GM19043 (cell line): ENCODE results near the gene SEMA5A.

ENCODE experiments used
- ATAC-seq: cut with Tn5 transposase; IDR thresholded peaks from one replicate; pipeline ENCODE4 v1.9.1; 2021; ENCODE audit warnings: low read depth; ENCODE audit not compliant: unreplicated experiment

The SEMA5A gene

DNA sequence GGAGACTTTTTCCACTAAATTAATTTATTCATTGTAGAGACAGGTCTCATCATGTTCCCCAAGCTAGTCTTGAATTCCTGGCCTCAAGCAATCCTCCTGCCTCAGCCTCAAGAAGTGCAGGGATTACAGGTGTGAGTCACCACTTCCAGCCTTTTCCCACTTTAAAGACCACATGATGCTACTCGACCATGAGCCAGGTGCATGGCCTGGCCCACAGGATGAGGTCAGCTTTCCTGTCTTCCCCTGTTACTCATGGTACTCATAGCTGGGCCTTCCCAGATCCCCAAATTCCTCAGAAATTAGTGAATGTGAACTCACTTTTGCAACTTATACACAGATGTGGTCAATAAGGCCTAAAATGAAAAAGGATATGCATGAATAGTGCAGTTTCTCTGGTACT lies 395.9 kb downstream of the SEMA5A start:
- no peak for ATAC-seq

DNA sequence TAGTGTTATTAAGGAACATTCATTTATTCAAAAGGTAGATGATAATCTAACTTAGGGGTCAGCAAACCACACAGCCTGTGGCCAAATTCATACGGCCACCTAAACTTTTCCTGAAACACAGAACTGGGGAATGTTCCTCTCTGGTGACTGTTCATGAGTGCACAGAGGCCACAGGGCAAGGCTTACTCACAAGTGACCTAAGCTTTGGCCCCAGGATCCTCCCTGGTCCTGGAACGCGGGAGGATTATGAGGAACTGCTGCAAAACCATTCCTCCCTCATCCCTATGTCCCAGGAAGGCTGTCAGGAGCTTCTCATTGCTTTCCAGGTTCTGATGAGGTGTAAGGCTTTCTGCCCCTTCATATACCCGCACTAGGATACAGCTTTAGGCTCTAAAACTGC lies 397.6 kb downstream of the SEMA5A start:
- no peak for ATAC-seq

DNA sequence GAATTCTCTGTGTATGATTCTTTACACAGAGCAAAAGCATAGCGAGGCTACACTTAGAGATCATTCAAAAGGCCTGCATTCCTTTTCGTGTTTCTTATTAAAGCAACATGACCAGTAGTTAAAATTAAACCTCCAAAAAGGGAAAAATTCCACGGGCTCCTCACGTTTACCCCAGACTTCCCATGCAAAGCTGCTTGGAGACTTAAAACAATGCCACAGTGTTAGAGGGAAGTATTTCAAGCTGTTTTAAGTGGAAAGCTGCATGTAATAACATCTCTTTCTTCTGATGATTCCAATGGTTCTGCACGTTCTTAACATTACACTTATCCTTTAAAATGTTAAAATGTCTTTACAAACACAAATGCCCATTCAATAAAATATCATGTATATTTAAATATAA lies 405.2 kb downstream of the SEMA5A start:
- ATAC-seq: no peak

DNA sequence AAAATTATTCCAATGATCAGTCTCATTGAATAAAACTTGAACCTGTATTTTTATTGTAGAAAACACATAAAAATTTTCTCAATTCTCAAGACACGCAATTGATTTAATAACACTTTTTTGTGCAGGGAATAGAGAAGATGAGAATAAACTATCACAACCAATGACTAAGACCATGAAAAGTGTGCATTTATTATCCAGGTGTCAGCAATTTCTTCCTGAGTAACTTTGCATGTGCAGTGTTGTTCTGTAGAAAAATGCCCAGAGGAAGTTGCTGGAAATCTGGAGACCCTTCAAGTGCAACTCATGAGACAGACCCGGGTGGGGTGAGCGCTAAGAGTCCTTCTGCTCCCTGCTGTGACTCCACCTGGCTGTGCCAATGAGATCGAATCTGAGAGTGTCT lies 405.7 kb downstream of the SEMA5A start:
- ATAC-seq: no peak

DNA sequence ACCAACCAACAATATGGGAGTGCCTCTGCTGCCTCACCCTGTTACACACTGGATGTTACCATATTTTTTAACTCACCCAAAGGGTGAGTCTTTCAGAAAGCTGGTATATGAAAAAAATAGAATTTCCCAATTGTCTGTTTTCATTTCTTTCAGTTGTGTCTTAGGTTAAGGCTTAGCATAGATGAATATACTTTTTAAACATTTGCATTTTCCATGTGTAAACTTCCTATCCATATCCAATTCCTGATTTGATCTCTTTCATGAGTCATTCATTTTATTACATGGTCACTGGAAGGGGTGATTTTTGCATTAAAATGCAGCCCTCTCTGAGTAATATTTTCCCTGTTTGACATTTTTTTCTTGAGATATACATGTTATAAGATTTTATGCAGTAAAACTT lies 406.5 kb downstream of the SEMA5A start:
- ATAC-seq: no peak

DNA sequence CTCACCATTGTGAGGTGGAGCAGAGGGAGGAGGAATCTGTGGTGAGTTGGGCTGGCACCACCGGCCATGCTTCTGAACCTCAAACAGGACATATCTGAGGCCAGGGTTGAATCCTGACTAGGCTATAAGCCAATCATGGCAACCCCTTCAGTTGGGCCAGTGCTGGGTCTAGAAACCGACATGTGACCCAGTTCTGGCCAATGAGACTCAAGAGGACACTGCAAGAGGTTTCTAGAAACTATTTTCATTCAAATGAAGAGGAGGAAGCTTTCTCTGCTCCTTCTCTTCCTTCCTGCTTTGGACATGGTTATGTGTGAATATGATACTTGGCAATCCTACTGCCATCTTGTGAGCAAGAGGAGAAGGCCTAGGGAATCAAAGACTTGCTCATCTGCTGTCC lies 417.7 kb downstream of the SEMA5A start:
- no peak for ATAC-seq

DNA sequence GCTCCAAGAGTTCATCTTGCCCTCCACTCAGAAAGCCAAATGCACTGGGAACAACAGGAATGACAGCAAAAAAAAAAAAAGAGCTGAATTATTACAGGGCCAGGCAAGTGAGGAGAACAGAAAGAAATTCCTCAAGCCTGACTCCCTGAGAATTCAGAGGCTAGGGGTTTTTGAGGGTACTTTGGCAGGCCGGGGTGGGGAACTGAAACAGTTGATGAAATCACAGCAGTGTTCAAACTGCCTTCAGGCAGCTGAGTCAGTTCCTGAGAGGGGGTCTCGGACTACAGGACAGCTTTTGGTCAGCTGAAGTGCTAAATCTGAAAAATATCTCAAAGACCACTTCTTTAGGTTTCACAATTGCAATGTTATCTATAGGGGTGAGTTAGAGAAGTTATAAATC lies 419.4 kb downstream of the SEMA5A start:
- ATAC-seq: no peak

DNA sequence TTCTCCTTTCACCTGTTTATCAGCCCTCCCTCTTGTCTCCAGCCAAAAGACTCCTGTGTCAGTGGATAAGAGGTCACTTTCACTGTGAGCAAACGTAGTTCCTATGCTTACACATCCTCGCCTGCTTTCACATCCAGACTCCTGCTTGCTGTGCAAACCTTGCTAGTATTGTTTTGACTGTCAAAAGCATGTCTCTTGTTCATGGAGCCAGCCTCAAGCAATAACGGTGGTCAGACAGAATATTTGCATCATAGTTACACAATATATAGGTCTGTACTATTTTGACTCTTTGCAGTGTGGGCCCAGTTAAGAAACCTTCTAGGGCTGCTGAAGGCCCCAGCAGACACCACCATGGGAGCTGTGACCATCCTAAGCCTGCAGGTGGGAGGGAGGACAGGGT lies 420.0 kb downstream of the SEMA5A start:
- no peak for ATAC-seq

DNA sequence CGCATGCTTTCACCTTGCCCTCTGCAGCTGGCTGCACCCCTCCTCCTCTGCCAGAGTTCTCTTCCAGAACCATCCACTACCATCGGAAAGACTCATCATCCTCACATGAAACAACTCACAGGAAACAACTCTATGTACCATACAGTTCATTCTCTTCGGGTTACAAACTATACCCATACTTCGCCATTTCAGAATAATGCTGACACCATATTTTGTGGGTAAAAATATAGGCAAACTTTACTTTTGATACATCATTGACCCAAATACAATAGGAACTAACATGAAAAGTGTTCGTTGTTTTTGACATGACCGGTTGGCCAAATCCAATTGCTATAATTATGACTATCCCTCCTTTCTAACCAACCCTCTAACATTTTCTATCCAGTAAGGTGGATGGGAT lies 421.0 kb downstream of the SEMA5A start:
- ATAC-seq: no peak

DNA sequence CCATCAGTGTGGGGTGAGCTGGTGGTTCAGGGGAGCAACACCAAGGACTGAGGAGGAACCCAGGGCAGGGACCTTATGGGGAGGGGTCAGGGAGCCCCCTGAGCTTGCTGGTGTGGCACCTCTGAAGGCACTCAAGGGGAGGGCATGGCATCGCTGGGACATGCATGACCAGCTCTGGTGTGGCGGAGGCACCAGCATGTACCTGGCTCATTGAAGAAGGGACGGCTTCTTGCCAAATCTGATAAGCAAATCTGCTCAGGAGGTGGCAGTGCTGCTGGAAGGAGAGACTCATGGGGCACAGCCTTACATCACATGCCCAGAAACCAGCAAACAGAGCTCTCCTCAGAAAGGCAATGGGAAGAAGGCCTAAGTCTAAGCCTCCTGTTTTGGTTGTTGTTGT lies 421.8 kb downstream of the SEMA5A start:
- ATAC-seq: no peak

DNA sequence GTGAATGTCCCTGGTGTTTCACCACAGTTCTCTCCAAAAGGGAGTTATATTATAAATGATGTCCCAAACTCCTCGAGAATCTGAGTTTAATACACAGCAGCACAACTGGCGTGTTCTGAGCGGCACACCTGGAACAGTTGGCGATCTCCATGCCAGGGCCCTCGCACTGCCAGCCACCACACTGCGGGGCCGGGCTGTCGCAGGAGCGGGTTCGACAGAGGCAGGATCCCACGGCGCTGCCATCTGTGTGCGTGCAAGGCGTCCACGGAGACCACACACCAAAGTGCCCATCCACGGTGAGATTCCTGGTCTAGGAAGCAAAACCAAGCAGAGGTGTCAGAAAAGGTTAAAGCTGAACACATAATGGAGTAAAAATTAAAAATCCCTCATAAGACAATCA lies 423.3 kb downstream of the SEMA5A start:
- ATAC-seq: no peak

DNA sequence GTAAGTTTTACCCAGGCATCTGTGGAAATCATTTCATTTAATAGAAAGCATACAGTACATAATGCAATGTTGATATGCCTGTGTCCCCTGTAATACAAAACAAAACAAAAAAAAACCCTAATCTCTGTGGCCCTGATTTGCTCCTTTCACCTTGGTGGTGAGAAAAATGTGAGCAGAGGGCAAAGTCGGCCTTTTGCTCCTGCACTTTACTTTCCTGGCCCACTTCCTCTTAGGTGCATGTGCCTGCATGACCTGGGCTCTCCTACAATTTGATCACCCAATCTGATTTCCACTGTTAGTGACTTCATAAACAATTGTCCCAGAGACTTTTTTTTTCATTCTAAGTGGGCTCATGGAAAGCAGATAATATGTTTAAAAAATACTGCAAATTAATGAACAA lies 424.3 kb downstream of the SEMA5A start:
- no peak for ATAC-seq

DNA sequence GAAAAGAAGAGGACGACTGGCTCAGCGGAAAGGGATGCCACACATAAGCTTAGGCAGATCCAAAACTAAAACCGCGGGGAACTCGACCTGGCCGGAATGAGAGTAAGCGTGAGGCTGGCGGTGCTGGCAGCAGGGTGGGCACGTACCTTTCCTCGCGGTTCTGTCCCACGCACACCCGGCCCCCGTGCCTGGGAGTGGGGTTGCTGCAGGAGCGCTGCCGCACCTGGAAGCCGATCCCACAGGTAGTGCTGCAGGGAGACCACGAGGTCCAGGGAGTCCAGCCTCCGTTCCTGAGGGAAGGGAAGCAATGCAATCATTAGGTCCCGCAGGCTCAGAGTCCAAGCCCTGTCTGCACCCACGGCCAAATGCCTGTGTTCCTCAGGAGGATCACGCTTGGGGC lies 427.0 kb downstream of the SEMA5A start:
- ATAC-seq: no peak

DNA sequence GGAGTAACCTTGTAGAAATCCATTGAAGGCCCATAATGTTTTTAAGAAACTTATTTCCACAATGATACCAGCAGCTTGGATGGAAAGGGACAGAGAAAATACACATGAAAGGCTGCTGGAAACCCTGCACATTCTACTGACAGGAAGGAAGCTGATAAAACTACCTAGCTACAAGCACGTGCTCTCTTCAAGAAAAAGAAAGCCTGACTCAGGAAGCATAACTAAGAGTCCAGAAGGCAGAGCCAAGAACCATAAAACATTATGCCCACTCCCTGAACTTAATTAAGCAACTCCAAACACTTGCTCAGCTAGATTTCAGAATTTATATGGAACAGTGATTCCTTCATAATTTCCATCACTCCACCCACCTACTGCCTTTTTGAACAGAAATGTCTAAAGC lies 430.8 kb downstream of the SEMA5A start:
- no peak for ATAC-seq

DNA sequence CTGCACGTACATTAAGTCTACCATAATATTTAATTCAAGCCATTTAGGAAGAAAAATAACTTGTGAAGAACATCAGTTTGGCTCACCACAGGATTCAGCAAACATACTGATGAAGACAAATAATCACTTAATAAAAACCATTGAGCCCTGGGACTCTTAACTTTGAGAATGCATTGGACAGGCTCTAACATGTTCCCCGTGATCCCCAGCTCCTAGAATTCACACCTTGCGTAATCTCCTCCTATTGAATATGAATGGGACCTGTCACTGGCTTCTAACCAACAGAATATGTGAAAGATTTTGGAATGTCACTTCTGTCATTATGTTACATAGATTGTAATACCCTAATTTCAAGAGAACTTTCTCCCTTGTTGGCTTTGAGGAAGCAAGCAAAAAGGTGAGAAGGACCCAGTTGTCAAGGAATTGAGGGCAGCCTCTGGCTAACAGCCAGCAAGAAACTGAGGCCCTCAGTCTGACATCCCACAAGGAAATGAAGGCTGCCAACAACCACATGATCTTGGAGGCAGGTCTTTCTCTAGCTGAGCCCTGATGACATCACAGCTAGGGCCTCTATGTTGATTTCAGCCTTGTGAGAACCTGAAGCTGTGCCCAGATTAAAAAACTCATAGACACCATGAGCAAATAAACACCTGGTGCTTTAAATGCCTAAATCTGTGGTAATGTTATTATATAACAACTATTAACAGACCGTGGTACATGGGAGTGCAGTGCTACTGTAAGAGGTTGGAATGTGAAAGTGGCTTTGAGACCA lies 433.2 kb downstream of the SEMA5A start:
- no peak for ATAC-seq

DNA sequence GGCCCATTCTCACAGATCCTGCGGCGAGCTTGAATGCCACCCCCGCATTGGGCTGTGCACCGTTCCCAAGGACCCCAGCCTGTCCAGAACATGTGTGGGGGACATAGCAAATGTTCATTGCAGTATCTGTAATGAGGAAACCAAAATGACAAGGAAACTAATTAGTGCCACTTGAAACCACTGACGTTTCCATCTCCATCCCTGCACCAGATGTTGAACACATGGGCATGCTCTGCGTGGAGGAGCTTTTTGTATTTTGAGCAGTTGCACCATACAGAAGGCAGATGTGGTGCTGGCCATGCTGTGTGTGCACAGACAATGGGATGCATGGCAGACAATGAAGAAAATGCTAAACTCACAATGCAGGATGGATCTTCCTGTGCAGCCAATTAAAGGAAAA lies 437.7 kb downstream of the SEMA5A start:
- no peak for ATAC-seq

DNA sequence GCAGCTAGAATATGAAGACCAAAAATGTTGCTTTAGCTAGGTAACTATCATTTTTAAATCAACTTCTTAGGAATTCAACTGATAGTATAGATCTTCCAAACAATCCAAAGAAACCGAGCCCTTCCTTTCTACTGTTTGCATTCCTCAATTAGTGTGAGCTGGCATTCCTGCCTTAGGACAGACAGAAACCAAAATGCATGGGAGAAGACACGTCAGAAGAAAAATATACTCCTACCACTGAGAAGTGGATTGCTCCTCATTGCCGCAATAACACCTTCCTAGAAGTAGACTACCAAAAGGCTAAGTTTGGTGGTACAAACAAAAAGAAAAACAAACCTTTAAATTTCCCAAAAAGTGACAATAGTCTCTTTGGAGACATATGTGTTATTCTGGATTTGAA lies 440.0 kb downstream of the SEMA5A start:
- ATAC-seq: no peak

DNA sequence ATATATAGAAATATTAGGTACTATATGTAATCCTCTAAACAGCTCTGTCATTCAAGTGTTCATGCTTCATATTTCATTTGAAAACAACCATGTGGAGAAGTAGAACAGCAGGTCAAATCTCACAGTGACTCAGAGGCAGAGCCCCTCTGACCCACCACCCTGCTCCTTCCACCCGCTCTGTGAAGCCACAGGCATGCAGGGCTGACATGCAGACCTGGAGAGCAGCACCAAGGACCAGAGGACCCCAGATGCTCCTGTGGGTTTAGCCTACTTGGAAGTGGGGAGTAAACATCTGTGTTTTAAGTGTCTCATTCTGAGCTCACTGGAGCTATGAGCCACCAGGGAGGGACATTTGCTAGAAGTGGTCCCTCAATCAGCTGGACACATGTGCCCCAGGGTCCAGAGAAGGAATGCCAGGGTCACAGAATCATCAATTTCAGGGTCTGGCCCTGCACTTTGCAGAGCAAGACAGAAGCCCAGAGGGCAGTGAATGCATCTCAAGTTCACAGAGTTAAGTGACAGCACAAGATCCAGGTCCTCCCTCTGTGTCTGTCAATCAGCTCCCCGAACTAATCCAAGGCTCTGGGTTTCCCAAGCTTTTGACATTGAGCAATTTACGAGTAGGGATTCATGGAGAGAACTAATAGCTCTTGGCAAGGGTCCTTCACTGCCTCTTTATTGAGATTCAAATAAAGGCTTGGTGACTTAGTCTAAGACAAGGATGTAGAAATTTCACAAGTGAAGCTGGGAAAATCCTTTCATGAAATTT lies 441.1 kb downstream of the SEMA5A start:
- no peak for ATAC-seq

DNA sequence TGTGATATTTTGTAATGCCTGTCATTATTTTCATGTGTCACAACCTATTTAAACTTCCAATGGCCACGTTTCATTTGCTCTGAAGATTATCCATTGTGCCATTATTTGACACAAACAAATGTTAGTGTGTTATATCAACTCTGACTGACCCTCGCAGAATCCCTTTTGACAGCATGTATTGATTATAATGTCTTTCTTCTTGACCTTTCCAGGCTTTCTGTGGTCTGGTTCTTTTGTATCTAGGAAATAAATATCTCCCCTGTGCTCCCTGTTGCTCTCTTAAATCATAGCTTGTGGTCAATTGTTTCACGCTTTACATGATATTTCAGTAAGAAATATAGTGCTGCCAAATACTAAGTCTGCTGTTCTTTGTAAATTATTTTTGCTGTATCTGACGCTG lies 442.6 kb downstream of the SEMA5A start:
- no peak for ATAC-seq

DNA sequence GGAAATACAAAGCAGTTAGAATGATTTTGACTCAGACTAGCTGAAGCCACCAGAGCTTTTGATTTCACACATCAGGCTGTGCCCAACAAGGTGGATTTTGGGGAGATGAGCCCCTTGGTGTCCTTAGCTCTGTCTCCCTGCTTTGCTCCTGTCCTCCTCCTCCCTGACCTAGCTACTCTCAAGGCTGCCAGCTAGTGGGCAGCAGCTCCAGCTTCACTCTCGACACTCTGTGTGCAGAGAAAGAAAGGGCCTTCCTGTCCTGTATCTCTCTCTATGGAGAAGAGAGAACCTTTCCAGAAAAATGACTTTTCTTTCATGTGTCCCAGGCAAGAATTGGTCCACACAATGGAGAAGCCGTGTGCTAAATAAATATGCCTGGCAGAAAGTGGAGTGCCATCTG lies 446.2 kb downstream of the SEMA5A start:
- no peak for ATAC-seq

DNA sequence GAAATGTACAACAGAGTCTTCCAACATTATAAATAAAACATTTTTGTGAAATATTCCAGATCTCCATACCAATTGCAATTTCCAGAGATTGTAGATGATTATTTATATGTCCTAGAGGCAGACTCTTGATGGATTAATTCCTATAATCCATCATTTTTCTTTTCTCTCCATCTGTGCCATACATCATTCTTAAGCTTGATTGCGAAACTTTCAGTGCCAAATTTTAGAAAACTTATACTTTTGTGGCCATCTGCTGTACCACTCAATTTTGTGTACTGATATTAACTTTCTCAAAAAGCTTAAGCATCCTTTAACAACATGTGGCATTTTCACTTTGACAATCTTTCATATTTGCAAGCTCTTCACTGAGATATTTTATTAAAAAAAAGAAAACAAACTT lies 446.9 kb downstream of the SEMA5A start:
- ATAC-seq: no peak

DNA sequence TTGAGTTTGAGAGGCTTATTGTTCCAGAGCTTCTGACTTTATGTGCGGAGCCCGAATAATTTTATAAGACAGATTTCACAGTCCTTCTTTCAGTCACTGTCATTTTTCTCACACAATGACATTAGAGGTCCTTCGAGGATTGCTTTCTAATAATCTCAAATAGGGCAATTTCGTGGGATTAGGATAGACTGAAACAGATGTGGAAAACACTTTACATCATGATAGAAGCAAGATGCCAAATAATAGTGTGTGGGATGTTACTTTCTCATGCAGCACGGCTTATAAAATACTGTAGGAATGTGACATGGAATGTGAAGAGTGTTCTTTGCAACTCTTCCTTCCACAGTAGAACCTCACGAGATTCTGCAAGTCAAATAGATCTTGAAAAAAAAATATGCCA lies 451.3 kb downstream of the SEMA5A start:
- ATAC-seq: no peak
